Renal cortex interstitium (tissue), 11 donors: ENCODE data around the gene ANKRD40. TPM values are rescaled to one million over a fixed set of nuclear protein-coding genes. Genes with fewer than 3 reads are reported as not detected.

Experiments
- DNase-seq, 11 donors: peaks; one replicate each; pipeline ENCODE4 v3.0.0-alpha.2; 2013; ENCODE audit warnings: low read depth in 9 of 11, low spot score in 4 of 11; ENCODE audit errors: extremely low read depth in 1 of 11
- polyA plus RNA-seq, 3 donors: library from polyadenylated mRNA; unstranded; fragments of 120-200 nt; gene quantifications; one replicate each; pipeline ENCODE4 v1.2.1, GENCODE V29; 2013; ENCODE audit not compliant: insufficient read length in 3 of 3

ANKRD40 gene
- polyA plus RNA-seq, 3 donors: 41.5 to 48.9 (median 43.0) TPM

DNA sequence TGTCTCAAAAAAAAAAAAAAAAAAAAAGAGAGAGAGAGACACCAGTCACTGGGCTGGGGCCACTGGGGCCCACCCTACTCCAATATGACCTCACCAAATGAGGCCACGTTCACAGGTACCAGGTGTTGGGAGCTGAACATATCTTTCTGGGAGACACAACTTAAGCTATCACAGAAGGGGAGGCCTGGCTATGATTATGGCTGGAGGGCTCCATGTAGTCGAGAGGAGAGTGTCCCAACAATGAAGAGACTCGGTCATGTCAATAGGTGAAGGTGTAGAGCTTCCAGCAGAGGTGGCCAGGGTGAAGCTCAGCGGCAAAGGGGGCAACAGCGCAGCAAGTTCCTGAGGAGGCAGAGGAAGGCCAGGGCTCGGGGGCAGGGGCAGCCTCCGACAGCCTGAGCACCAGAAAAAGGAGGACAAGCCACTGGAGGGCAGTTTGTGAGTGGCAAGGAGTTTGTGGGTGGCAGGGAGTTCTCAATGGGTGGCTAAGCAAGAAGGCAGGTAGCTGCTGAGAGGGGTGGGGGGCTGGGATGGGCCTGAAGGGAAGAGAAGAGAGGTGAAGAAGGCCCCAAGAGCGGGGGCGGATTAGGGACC lies 45.0 kb downstream of the ANKRD40 start:
- no peak for DNase-seq

- peak in 3 of 11 donors; percentile 45 to 55 (median 46) for DNase-seq
Measured at GRCh38 chr17:50661795-50662391, 45.8 kb downstream of the ANKRD40 start.

GRCh38 chr17:50661348-50661747 lies 46.4 kb downstream of the ANKRD40 start:
- no peak for DNase-seq

- DNase-seq: no peak
Measured at GRCh38 chr17:50660887-50661345, 46.8 kb downstream of the ANKRD40 start.

- no peak for DNase-seq
Measured at GRCh38 chr17:50660042-50660886, 47.5 kb downstream of the ANKRD40 start.

DNA sequence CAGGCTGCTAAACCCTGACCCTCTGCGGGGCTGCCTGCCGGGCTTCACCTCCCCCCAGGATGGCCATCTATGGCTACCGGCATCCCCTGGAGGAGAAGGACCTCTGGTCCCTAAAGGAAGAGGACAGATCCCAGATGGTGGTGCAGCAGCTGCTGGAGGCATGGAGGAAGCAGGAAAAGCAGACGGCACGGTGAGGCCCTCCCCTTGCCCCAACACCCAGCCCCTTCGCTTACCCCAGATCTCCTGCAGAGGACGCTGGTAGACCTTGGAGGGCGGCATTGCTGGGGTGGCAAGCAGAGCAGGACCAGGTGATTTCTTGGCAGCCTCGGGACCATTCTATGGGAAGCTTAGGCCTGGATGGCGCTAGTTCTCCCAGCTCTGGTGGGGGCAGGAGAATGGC lies 48.5 kb downstream of the ANKRD40 start:
- DNase-seq: no peak

GRCh38 chr17:50658616-50659015 lies 49.1 kb downstream of the ANKRD40 start:
- no peak for DNase-seq

- no peak for DNase-seq
Measured at GRCh38 chr17:50657627-50658026, 50.1 kb downstream of the ANKRD40 start.

DNA sequence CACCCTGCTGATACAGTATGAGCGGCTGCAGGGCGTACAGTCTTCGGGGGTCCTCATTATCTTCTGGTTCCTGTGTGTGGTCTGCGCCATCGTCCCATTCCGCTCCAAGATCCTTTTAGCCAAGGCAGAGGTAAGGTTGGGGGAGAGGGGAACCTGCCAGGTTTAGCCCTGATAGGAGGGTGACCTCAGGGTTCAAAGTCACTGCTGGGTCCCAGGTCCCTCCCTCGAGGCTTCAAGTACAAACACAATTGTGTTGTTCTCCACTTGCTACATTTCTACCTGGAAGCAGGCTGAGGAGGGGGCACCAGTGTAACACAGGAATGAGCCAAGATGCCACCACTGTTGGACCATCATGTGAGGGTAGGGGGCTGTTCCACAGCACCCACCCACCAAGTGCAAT lies 50.7 kb downstream of the ANKRD40 start:
- no peak for DNase-seq

DNA sequence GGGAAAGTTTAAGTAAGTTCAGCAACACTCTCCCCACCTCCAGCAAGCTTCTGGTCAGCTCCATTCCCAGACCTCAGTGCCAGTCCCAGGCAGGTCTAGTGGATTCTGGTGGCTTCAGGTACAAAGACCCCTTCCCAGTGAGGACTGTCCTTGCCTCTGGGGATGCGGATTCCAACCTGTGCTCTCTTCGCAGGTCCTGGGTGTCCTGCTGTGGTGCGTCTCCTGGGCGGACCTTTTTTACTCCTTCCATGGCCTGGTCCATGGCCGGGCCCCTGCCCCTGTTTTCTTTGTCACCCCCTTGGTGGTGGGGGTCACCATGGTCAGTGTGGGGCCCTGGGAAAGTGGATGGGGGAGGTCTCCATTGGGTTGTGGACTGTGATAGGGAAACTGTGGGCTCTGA lies 51.2 kb downstream of the ANKRD40 start:
- DNase-seq: no peak

DNA sequence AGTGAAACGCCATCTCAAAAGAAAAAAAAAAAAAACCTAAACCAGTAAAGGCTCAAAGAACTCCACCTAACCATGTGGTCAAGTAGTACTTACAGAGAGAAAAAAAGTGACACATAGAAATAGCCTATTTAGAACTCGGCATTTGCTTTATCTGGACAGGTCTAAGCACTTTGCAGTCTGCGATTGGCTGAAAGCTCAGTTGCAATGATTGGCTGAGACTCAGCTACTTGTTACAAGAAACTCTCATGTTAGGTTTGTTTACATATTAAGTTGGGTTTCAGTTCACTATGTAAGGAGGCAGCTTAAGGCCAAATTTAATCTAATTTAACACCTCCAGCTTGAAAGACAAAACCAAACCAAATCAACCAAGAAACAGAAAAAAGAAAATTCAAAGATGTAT lies 54.0 kb downstream of the ANKRD40 start:
- no peak for DNase-seq

- no peak for DNase-seq
Measured at GRCh38 chr17:50651661-50652060, 56.1 kb downstream of the ANKRD40 start.

DNA sequence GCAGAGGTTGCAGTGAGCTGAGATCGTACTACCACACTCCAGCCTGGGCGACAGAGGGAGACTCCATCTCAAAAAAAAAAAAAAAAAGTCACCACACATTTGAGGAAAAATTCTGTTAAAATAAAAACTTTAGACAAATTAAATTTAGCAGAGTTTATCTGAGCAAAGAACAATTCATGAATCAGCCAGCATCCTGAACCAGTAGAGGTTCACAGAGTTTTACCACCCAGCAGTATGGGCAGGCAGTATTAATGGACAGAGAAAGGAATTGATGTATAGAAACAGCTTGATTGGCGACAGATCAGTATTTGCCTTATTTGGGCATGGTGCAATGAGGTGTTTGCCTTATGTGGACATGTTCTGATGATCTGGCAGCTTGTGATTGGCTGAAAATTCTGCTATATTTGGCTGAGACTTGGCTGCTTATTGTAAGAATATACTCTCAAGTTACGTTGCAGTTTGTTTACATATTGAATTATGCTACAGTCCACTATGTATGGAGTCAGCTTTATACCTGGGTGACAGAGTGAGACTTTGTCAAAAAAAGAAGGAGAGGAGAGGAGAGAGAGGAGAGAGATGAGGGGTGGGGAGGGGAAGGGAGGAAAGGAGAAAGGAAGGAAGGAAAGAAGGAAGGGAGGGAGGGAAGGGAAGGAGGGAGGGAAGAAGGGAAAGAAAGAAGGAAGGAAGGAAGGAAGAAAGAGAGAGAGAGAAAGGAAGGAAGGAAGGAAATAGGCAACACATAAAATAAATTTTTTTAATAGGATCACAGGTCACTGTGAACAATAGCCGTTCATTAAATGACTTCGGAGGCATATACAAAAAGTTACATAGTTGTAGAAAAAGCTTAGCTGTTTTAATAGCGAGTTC lies 58.4 kb downstream of the ANKRD40 start:
- no peak for DNase-seq

- DNase-seq: no peak
Measured at GRCh38 chr17:50647187-50647586, 60.5 kb downstream of the ANKRD40 start.

- DNase-seq: no peak
Measured at GRCh38 chr17:50645748-50646682, 61.7 kb downstream of the ANKRD40 start.
